ENCODE results near the gene TNRC18. TPM values are rescaled to one million over a fixed set of nuclear protein-coding genes. Genes with fewer than 3 reads are reported as not detected.

Gene TNRC18
- total and polyA plus RNA-seq, 4 experiments from 2014 or later: 0.11 to 48.9 (median 24.5) TPM

DNA sequence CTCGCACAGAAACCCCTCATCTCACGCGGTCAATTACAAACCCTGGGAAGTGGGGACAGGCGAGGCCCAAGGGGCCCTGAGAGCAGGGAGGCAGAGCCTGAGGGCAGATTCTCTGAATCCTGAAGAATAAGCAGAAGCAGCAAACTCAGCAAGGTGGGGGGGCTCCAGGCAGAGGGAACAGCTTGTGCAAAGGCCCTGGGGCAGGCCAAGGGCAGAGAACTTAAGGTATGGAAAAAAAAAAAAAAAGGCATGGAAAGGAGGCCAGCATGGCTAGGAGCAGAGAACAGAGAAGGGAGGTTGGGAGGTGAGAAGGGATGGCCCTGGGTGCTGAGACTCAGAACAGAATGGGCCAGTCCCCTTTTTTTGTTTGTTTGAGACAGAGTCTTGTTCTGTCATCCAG, 32.8 kb upstream of the TNRC18 start:
- ChIA-PET CTCF (ENCODE audit: partially characterized antibody) (interaction anchor here (1.4 kb wide), 1 partner anchor 91 kb away, joined by 6 read pairs; no protein-coding TSS in a partner anchor), POLR2A (ENCODE audit: partially characterized antibody) (no interaction called here)
- Histone ChIP-seq H3K36me3 (ENCODE audit: insufficient read depth, low read length) (no peaks in the 10 kb centered on the region), H3K27ac (ENCODE audit: low read depth, low read length) (no peak overlapping the region), H3K4me3 (ENCODE audit: low read length in 2 of 2) (no peak overlapping the region), H3K4me1 (ENCODE audit: insufficient read depth, low read length) (no peaks in the 10 kb centered on the region), H3K27me3 (ENCODE audit: insufficient read depth, low read length) (no peaks in the 10 kb centered on the region), H3K9me3 (ENCODE audit: control insufficient read depth in 1 of 2, low read length in 2 of 2) (no peaks in the 10 kb centered on the region)
- peaks cover 0 to 2% of the 10 kb centered on the region in 2 donors for H3K27me3 Mint-ChIP-seq
- no peak for DNase-seq
- no peak overlapping the region for H3K27ac Mint-ChIP-seq
- intact Hi-C loops (cut with micrococcal nuclease): no loop called here
- no peaks in the 10 kb centered on the region for H3K9me3 Mint-ChIP-seq
- peak overlapping the region in 1 of 8 donors; percentile 49 for H3K4me3 Mint-ChIP-seq
- peaks cover 0 to 7% of the 10 kb centered on the region in 2 donors for H3K36me3 Mint-ChIP-seq
- no peaks in the 10 kb centered on the region for H3K4me1 Mint-ChIP-seq

DNA sequence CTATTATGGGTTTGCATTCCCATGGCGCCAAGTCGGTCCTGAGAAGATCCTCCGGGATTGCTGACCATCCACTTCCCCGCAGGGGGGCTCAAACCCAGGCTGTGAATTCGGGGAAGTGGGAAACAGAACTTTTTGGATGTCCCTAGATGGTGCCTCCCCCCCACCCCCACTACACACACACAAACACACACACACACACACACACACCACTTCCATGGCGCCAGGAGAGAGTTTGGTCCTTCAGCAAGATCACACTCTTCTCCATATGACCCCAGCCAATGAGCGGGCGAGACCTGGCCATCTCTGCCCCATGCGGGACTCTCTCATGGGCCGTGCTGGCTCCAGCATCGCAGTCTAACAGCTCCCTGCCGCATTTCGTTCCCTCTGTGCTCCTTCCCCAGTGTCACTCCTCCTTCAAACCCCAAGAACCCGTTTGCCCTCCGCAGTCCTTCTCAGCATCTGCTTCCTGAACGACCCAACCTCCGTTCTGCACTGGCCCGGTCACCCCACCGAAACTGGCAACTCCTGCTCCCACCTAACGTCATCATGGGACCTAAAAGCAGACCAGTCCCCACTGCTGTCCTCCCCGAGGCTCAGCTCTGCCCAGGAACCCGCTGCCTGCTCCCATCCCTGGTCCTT, 32.1 kb upstream of the TNRC18 start:
- H3K9me3 Mint-ChIP-seq: no peaks in the 10 kb centered on the region
- ChIA-PET POLR2A (ENCODE audit: partially characterized antibody) (no interaction called here), CTCF (ENCODE audit: partially characterized antibody) (no interaction called here)
- no peaks in the 10 kb centered on the region for H3K36me3 ChIP-seq (ENCODE audit: insufficient read depth, low read length)
- no peak for DNase-seq
- H3K36me3 Mint-ChIP-seq: peaks cover 0 to 7% of the 10 kb centered on the region in 2 donors
- H3K4me1 ChIP-seq (ENCODE audit: insufficient read depth, low read length): no peaks in the 10 kb centered on the region
- H3K27me3 Mint-ChIP-seq: peaks cover 0 to 2% of the 10 kb centered on the region in 2 donors
- H3K4me1 Mint-ChIP-seq: no peaks in the 10 kb centered on the region
- H3K27ac Mint-ChIP-seq: peak overlapping the region in 2 of 7 donors; percentile 41 to 61
- no peak overlapping the region for H3K4me3 ChIP-seq (ENCODE audit: low read length in 2 of 2)
- no peaks in the 10 kb centered on the region for H3K9me3 ChIP-seq (ENCODE audit: control insufficient read depth in 1 of 2, low read length in 2 of 2)
- intact Hi-C loops (cut with micrococcal nuclease): no loop called here
- H3K4me3 Mint-ChIP-seq: no peak overlapping the region
- no peaks in the 10 kb centered on the region for H3K27me3 ChIP-seq (ENCODE audit: insufficient read depth, low read length)
- H3K27ac ChIP-seq (ENCODE audit: low read depth, low read length): no peak overlapping the region

DNA sequence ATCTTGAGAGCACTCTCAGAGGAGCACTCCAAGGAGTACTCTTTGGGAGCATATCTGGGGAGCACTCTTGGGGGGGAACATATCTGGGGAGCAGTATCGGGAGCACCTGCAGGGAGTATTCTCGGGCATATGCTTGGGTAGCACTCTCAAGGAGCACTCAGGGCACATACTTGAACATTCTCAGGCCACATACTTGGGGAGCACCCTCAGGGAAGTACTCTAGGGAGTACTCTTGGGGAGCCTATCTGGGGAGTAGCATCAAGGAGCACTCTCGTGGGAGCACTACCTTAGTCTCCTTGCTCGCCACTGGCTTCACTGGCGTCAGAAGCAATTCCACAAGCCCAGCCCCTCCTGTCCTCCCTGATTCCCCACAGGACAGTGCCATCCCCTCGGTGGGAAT, 31.5 kb upstream of the TNRC18 start:
- no peaks in the 10 kb centered on the region for H3K4me1 Mint-ChIP-seq
- Histone ChIP-seq H3K27ac (ENCODE audit: low read depth, low read length) (no peak overlapping the region), H3K36me3 (ENCODE audit: insufficient read depth, low read length) (no peaks in the 10 kb centered on the region), H3K9me3 (ENCODE audit: control insufficient read depth in 1 of 2, low read length in 2 of 2) (no peaks in the 10 kb centered on the region), H3K4me3 (ENCODE audit: low read length in 2 of 2) (no peak overlapping the region), H3K4me1 (ENCODE audit: insufficient read depth, low read length) (no peaks in the 10 kb centered on the region), H3K27me3 (ENCODE audit: insufficient read depth, low read length) (no peaks in the 10 kb centered on the region)
- POLR2A ChIA-PET (ENCODE audit: partially characterized antibody): no interaction called here
- no peak overlapping the region for H3K27ac Mint-ChIP-seq
- peaks cover 0 to 2% of the 10 kb centered on the region in 2 donors for H3K27me3 Mint-ChIP-seq
- no peaks in the 10 kb centered on the region for H3K9me3 Mint-ChIP-seq
- CTCF ChIA-PET (ENCODE audit: partially characterized antibody): no interaction called here
- intact Hi-C loops (cut with micrococcal nuclease): no loop called here
- H3K4me3 Mint-ChIP-seq: no peak overlapping the region
- H3K36me3 Mint-ChIP-seq: peaks cover 0 to 7% of the 10 kb centered on the region in 2 donors
- no peak for DNase-seq

DNA sequence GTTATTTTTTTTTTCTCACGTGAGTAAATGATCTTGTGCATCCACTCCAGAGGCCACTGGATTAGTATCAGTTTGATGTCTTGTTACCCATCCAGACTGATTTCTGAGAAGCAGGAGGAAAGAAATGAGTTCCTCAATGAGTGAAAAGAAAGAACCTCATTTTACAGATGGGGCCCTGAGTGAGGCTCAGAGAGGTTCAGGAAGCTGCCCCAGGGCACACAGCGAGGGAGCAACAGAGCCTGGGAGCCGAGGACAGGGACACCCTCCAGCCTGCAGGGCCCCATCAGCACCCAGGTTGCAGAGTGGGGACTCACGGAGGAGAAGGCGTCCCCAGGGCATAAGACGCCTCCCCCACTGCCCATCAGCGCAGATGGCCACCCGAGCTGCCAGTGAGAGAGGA, 30.9 kb upstream of the TNRC18 start:
- H3K4me1 ChIP-seq (ENCODE audit: insufficient read depth, low read length): no peaks in the 10 kb centered on the region
- H3K27me3 ChIP-seq (ENCODE audit: insufficient read depth, low read length): no peaks in the 10 kb centered on the region
- no peak for DNase-seq
- Mint-ChIP-seq H3K27ac (no peak overlapping the region), H3K36me3 (peaks cover 0 to 7% of the 10 kb centered on the region in 2 donors), H3K4me1 (no peaks in the 10 kb centered on the region), H3K4me3 (no peak overlapping the region), H3K27me3 (peaks cover 0 to 2% of the 10 kb centered on the region in 2 donors), H3K9me3 (no peaks in the 10 kb centered on the region)
- ChIA-PET CTCF (ENCODE audit: partially characterized antibody) (interaction anchor here (0.6 to 1.2 kb wide), 3 partner anchors 58 to 215 kb away, joined by 3 read pairs; no protein-coding TSS in a partner anchor), POLR2A (ENCODE audit: partially characterized antibody) (no interaction called here)
- H3K36me3 ChIP-seq (ENCODE audit: insufficient read depth, low read length): no peaks in the 10 kb centered on the region
- intact Hi-C loops (cut with micrococcal nuclease): no loop called here
- H3K27ac ChIP-seq (ENCODE audit: low read depth, low read length): no peak overlapping the region
- no peak overlapping the region for H3K4me3 ChIP-seq (ENCODE audit: low read length in 2 of 2)
- H3K9me3 ChIP-seq (ENCODE audit: control insufficient read depth in 1 of 2, low read length in 2 of 2): no peaks in the 10 kb centered on the region

DNA sequence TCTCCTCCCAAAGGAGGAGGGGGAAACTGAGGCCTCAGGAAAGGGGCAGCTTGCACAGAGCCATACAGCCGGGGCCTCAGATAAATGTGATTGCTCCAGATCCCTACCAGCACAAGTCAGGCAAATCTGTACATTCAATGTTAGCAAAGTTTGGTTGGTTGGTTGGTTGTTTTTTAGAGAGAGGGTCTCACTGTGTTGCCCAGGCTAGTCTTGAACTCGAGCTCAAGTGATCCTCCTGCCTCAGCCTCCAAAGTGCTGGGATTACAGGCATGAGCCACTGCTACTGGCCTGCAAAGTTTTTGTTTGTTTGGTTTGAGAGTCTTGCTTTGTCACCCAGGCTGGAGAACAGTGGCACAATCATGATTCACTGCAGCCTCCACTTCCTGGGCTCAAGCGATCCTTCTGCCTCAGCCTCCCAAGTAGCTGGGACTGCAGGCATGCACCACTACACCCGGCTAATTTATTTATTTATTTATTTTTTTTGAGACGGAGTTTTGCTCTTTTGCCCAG, 30.0 kb upstream of the TNRC18 start:
- Mint-ChIP-seq H3K36me3 (peaks cover 0 to 4% of the 10 kb centered on the region in 2 donors), H3K4me3 (no peak overlapping the region), H3K27ac (peak overlapping the region in 1 of 7 donors; percentile 18), H3K4me1 (no peaks in the 10 kb centered on the region), H3K27me3 (peaks cover 0 to 2% of the 10 kb centered on the region in 2 donors), H3K9me3 (no peaks in the 10 kb centered on the region)
- Histone ChIP-seq H3K9me3 (ENCODE audit: control insufficient read depth in 1 of 2, low read length in 2 of 2) (no peaks in the 10 kb centered on the region), H3K27me3 (ENCODE audit: insufficient read depth, low read length) (no peaks in the 10 kb centered on the region), H3K4me1 (ENCODE audit: insufficient read depth, low read length) (no peaks in the 10 kb centered on the region), H3K27ac (ENCODE audit: low read depth, low read length) (no peak overlapping the region), H3K4me3 (ENCODE audit: low read length in 2 of 2) (no peak overlapping the region), H3K36me3 (ENCODE audit: insufficient read depth, low read length) (no peaks in the 10 kb centered on the region)
- CTCF ChIA-PET (ENCODE audit: partially characterized antibody): interaction anchor here (1.1 to 1.7 kb wide), 3 partner anchors 57 to 214 kb away, joined by 3 to 5 read pairs (median 3); no protein-coding TSS in a partner anchor
- intact Hi-C loops (cut with micrococcal nuclease): no loop called here
- POLR2A ChIA-PET (ENCODE audit: partially characterized antibody): no interaction called here
- no peak for DNase-seq

DNA sequence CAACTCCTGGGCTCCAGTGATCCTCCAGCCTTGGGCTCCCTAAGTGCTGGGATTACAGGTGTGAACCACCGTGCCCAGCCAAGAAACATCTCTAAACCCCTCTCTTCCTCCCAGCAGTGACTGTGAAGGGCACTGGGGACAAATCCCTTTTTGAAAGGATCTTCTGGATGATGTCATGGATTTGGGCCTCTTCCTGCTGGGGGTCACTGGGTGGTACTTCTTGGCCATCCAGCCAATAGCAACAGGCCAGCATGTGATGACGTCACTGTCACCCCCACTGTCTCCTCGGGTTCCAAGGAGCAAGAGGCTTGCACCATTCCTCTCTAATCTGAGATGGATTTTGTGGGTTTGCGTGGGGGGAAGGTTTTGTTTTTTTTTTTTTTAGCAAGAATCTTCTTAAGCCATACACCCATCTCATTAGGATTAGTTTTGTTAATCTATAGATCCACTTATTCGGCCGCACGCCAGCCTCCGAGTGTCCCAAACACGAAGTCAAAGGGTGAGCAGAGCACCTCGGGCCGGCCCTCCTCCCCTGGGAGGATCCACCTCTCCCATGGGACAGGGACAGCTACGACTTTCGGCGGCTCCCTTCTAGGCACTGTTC, 29.4 kb upstream of the TNRC18 start:
- H3K27ac ChIP-seq (ENCODE audit: low read depth, low read length): no peak overlapping the region

DNA sequence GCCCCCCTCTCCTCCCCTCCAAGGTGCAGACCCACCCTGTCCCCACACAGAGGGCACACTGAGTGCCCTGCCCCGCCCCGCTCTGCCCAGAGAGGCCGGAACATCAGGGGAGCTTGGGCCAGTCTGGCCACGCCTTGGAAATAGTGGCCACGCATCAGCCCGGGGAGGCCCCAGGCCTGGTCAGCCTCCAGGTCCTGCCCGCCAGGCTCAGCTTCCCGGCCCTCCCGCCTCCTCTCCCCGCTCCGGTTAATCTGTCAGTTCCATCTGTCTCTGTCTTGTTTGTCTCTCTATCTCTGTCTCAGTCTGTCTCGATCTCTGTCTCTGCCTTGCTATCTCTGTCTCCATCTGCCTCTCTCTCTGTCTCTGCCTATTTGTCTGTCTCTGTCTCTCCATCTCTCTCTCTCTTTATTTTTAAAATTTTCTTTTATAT, 28.9 kb upstream of the TNRC18 start:
- Histone ChIP-seq H3K4me3 (ENCODE audit: low read length in 2 of 2) (no peak overlapping the region), H3K27me3 (ENCODE audit: insufficient read depth, low read length) (no peaks in the 10 kb centered on the region), H3K27ac (ENCODE audit: low read depth, low read length) (no peak overlapping the region), H3K36me3 (ENCODE audit: insufficient read depth, low read length) (no peaks in the 10 kb centered on the region), H3K4me1 (ENCODE audit: insufficient read depth, low read length) (no peaks in the 10 kb centered on the region), H3K9me3 (ENCODE audit: control insufficient read depth in 1 of 2, low read length in 2 of 2) (no peaks in the 10 kb centered on the region)
- DNase-seq: no peak
- peak overlapping the region in 1 of 7 donors; percentile 23 for H3K27ac Mint-ChIP-seq
- intact Hi-C loops (cut with micrococcal nuclease): no loop called here
- ChIA-PET CTCF (ENCODE audit: partially characterized antibody) (interaction anchor here (1.7 to 4.8 kb wide), 3 partner anchors 56 to 212 kb away, joined by 5 to 40 read pairs (median 33); no protein-coding TSS in a partner anchor), POLR2A (ENCODE audit: partially characterized antibody) (no interaction called here)
- H3K4me1 Mint-ChIP-seq: no peaks in the 10 kb centered on the region
- H3K27me3 Mint-ChIP-seq: peaks cover 0 to 2% of the 10 kb centered on the region in 2 donors
- no peaks in the 10 kb centered on the region for H3K9me3 Mint-ChIP-seq
- H3K4me3 Mint-ChIP-seq: no peak overlapping the region
- H3K36me3 Mint-ChIP-seq: peaks cover 0 to 4% of the 10 kb centered on the region in 2 donors

More for the DNA sequence above, 29.4 kb upstream of the TNRC18 start:
- H3K4me3 Mint-ChIP-seq: no peak overlapping the region
- H3K4me3 ChIP-seq (ENCODE audit: low read length in 2 of 2): no peak overlapping the region
- no peaks in the 10 kb centered on the region for H3K4me1 ChIP-seq (ENCODE audit: insufficient read depth, low read length)
- no peaks in the 10 kb centered on the region for H3K27me3 ChIP-seq (ENCODE audit: insufficient read depth, low read length)
- intact Hi-C loops (cut with micrococcal nuclease): no loop called here
- ChIA-PET CTCF (ENCODE audit: partially characterized antibody) (interaction anchor here (1.7 to 4.8 kb wide), 2 partner anchors 57 to 88 kb away, joined by 5 to 40 read pairs; no protein-coding TSS in a partner anchor), POLR2A (ENCODE audit: partially characterized antibody) (no interaction called here)
- H3K36me3 Mint-ChIP-seq: peaks cover 0 to 4% of the 10 kb centered on the region in 2 donors
- DNase-seq: no peak
- H3K9me3 ChIP-seq (ENCODE audit: control insufficient read depth in 1 of 2, low read length in 2 of 2): no peaks in the 10 kb centered on the region
- H3K27ac Mint-ChIP-seq: peak overlapping the region in 1 of 7 donors; percentile 18
- no peaks in the 10 kb centered on the region for H3K4me1 Mint-ChIP-seq
- H3K36me3 ChIP-seq (ENCODE audit: insufficient read depth, low read length): no peaks in the 10 kb centered on the region
- no peaks in the 10 kb centered on the region for H3K9me3 Mint-ChIP-seq
- H3K27me3 Mint-ChIP-seq: peaks cover 0 to 2% of the 10 kb centered on the region in 2 donors

All from CD4-positive, alpha-beta memory T cell (primary cell).